GM18873 (cell line): ENCODE data around the gene STYXL1.
A peak's percentile ranks its signal among the peaks of the same experiment; 100 is the strongest.
"Not testable (repeated sequence)": the region's sequence is repeated elsewhere in the genome, so short reads cannot be mapped to it uniquely, and the experiment has no call there.

Experiments
- ATAC-seq: cut with Tn5 transposase; IDR thresholded peaks from one replicate; pipeline ENCODE4 v1.9.1; 2021; ENCODE audit warnings: mild to moderate bottlenecking, moderate library complexity, moderate number of reproducible peaks; ENCODE audit not compliant: unreplicated experiment, low FRiP score

The STYXL1 gene

GRCh38 chr7:76047811-76048667 lies at the start of gene STYXL1, which contains the start of gene MDH2:
Gene STYXL1, minus strand, starts transcription at chr7:76048000. Its CDS starts 17,477 bp downstream, at chr7:76030523.
Gene MDH2, plus strand, starts transcription at chr7:76048106. Its CDS starts 55 bp downstream, at chr7:76048161.
- ATAC-seq, result peak; percentile 92

GRCh38 chr7:76095908-76096307 lies 48.1 kb upstream of the STYXL1 start:
- no peak for ATAC-seq

GRCh38 chr7:76094326-76094725 lies 46.5 kb upstream of the STYXL1 start:
- not testable (repeated sequence) for ATAC-seq

- ATAC-seq, result not testable (repeated sequence)
These were observed 45.7 kb upstream of the STYXL1 start for GRCh38 chr7:76093531-76093930.

GRCh38 chr7:76091506-76091905 lies 43.7 kb upstream of the STYXL1 start:
- no peak for ATAC-seq

- ATAC-seq, result no peak
These were observed 42.2 kb upstream of the STYXL1 start for GRCh38 chr7:76089865-76090475.

GRCh38 chr7:76087362-76087791 lies 39.6 kb upstream of the STYXL1 start:
- ATAC-seq, result not testable (repeated sequence)

GRCh38 chr7:76086070-76086469 lies 38.3 kb upstream of the STYXL1 start:
- no peak for ATAC-seq

- not testable (repeated sequence) for ATAC-seq
These were observed 36.3 kb upstream of the STYXL1 start for GRCh38 chr7:76084115-76084514.

GRCh38 chr7:76080204-76080603 lies 32.4 kb upstream of the STYXL1 start:
- no peak for ATAC-seq

GRCh38 chr7:76077435-76077834 lies 29.6 kb upstream of the STYXL1 start:
- ATAC-seq, result no peak

- no peak for ATAC-seq
These were observed 29.2 kb upstream of the STYXL1 start for GRCh38 chr7:76076995-76077394.

- no peak for ATAC-seq
These were observed 27.2 kb upstream of the STYXL1 start for GRCh38 chr7:76074972-76075370.

GRCh38 chr7:76074306-76074971 lies 26.6 kb upstream of the STYXL1 start:
- ATAC-seq, result no peak

GRCh38 chr7:76073335-76073990 lies 25.7 kb upstream of the STYXL1 start:
- ATAC-seq, result no peak

GRCh38 chr7:76072243-76073148 lies 24.7 kb upstream of the STYXL1 start:
- no peak for ATAC-seq

GRCh38 chr7:76071316-76072242 lies 23.8 kb upstream of the STYXL1 start:
- ATAC-seq, result no peak

- no peak for ATAC-seq
These were observed 21.4 kb upstream of the STYXL1 start for GRCh38 chr7:76069238-76069638.
